Fibroblast of skin of right biceps (primary cell): ENCODE results near the gene TMEM31.
"Not testable (repeated sequence)": the region's sequence is repeated elsewhere in the genome, so short reads cannot be mapped to it uniquely, and the experiment has no call there.

Experiments used
- DNase-seq: peaks from one replicate; pipeline ENCODE4 v3.0.0-alpha.2; 2013

The TMEM31 gene

GRCh38 chrX:103727115-103727514 lies 16.4 kb downstream of the TMEM31 start:
- no peak for DNase-seq

DNA sequence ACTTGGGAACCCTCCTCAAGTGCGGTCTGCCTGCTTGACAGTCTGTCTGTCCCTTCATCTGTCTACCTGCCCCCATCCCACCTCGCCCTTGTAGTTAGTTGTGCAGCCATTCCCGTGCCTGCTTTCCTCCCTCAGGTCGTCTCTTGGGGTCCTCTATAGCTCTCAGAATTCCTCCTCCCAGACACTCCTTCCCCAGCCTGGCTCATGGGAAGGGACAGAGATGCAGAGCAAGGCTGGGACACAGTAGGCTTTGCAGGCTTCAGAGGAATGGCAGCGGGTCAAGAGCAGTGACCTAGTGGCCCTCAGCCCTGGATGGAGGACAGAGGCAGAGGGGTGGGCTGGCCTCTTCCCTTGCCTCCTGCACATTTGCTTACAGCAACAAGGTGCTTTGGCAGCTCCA lies 18.3 kb downstream of the TMEM31 start:
- no peak for DNase-seq

- peak; percentile 30 for DNase-seq
Observed at GRCh38 chrX:103730147-103730795, 19.6 kb downstream of the TMEM31 start.

DNA sequence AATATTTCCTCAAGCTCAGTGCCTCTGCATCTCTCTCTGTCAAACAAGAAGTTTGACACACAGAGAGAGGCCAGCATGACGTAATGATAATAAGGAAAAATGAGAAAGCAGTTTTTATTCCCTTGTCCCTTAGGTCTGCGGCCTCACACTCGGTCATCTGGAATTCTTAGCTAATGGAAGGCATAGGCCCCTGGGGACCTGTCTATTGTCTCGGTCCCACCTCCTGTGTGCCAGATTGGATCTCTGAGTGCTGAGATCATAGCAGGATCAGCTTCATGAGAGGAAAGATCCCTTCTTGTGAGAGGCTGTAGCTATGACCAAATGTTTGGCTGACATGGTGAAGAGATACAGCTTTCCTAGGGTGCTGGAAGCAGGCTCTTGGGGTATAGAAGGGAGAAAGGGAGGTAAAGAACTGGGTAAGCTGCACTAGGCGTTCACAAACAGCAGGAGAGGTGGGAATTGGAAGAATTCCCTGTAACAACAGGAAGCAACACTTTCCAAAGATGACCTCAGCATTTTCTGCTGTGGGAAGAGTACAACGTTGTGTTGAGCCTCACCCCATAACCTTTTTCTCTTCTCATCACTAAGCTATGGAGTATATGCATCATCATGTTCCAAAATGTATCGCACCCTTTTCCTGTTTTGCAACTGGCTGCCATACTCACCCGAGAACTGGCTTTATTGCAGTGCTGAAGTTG lies 20.2 kb downstream of the TMEM31 start:
- peak; percentile 88 for DNase-seq

GRCh38 chrX:103733017-103733416 lies 22.3 kb downstream of the TMEM31 start:
- DNase-seq, result peak; percentile 26

GRCh38 chrX:103734125-103734760 lies 23.5 kb downstream of the TMEM31 start:
- DNase-seq, result no peak

DNA sequence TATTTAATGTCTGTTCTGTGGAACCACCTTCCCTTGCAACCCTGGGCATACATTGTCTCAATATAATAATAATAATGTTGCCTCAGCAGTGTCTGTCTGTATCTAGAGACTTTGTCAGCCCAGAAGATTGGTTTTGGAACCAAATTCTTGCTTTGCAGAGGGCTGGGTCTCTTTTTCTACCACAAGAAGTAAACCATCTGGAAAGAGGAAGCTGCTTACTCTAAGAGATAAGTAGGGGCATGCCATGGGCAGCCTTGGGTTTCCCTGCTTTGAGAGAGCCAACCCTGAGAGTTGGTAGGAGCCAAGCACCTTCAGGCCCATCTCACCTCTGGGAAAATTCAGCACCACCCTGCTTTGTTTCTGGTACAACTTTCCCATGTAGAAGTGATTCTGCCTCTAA lies 27.0 kb downstream of the TMEM31 start:
- DNase-seq, result no peak

GRCh38 chrX:103739421-103739820 lies 28.7 kb downstream of the TMEM31 start:
- DNase-seq, result no peak

DNA sequence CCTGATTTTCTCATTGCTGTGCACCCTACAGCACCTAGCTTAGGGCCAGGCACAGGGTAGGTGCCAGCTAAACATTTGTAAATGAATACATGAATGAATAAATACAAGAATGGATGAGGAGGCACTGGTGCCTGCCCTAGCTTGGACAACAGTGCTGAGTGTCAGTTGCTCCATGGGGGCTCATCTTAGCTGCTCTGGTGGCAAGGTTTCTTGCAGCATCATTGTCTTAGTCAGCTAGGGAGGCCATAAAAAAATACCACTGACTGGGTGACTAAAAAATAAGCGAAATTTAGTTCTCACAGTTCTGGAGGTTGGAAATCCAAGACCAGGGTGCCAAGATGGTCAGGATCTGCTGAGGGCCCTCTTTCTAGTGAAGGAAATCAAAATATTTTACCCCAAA lies 31.2 kb downstream of the TMEM31 start:
- DNase-seq, result no peak

- no peak for DNase-seq
Observed at GRCh38 chrX:103742339-103742738, 31.6 kb downstream of the TMEM31 start.

GRCh38 chrX:103747163-103747562 lies 36.5 kb downstream of the TMEM31 start:
- DNase-seq, result no peak

- no peak for DNase-seq
Observed at GRCh38 chrX:103754401-103754800, 43.7 kb downstream of the TMEM31 start.

DNA sequence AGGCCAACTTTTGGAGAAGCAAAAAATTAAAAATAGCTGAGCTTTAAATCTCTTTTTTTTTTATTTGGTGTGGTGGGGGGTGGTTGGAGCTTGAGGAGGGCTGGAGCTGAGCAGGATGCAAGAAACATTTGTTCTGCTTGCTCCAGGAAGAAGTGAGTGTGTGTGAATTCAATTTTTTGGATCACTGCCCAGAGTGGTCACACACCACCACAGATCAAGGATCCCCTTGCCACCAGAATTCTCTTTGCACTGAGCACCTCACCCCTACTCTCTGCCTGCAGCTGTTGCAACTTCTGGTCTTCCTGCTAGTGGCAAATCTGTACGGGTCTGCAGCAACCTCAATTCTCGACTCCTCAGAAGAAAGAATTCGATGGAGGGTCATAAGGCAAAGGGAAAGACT lies 46.0 kb downstream of the TMEM31 start:
- peak; percentile 5 for DNase-seq

DNA sequence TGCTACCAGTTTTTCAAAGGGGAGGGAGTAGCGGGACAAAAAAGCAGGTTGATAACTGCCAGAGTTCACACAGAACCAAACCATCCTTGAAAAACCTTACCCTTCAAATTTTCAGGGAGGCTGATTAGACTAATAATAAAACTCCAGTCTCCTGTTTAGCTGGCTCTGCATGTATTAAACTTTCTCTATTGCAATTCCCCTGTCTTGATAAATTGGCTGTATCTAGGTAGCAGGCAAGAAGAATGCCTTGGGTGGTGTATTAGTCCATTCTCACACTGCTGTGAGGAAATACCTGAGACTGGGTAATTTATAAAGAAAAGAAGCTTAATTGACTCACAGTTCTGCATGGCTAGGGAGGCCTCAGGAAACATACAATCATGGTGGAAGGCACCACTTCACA lies 47.8 kb downstream of the TMEM31 start:
- no peak for DNase-seq

- DNase-seq, result not testable (repeated sequence)
Observed at GRCh38 chrX:103763541-103763940, 52.8 kb downstream of the TMEM31 start.
